T-helper 1 cell treated with Interleukin-12 subunit alpha and Interleukin-12 subunit beta and Interleukin-4 antibody, amounts not matched to agents 30 μg/mL and 1 μg/mL, for 36 hours (primary cell): ENCODE data around the gene KRTAP5-9.
"Not testable (repeated sequence)": the region's sequence is repeated elsewhere in the genome, so short reads cannot be mapped to it uniquely, and the experiment has no call there.

Source experiments
- H3K27ac Mint-ChIP-seq: one replicate; pipeline ENCODE4 v1.8.0; 2021; ENCODE audit warnings: mild to moderate bottlenecking, mixed read lengths
- H3K27me3 Mint-ChIP-seq: one replicate; pipeline ENCODE4 v1.8.0; 2021; ENCODE audit warnings: low read depth, mixed read lengths
- H3K36me3 Mint-ChIP-seq: one replicate; pipeline ENCODE4 v1.8.0; 2021; ENCODE audit warnings: low read depth, mixed read lengths
- H3K4me1 Mint-ChIP-seq: one replicate; pipeline ENCODE4 v1.8.0; 2021; ENCODE audit warnings: low read depth, mixed read lengths
- H3K4me3 Mint-ChIP-seq: one replicate; pipeline ENCODE4 v1.8.0; 2021; ENCODE audit warnings: mild to moderate bottlenecking, moderate library complexity, mixed read lengths
- H3K9me3 Mint-ChIP-seq: one replicate; pipeline ENCODE4 v1.8.0; 2021; ENCODE audit warnings: mixed read lengths

Gene KRTAP5-9

GRCh38 chr11:71565263-71565662, 17.0 kb downstream of the KRTAP5-9 start, which contains the start of gene KRTAP5-10:
Gene KRTAP5-10 (plus strand): TSS chr11:71565563. CDS start chr11:71565588, 25 bp downstream.
- Mint-ChIP-seq H3K36me3 (no peaks in the 10 kb centered on the region), H3K4me1 (peaks cover 6% of the 10 kb centered on the region), H3K9me3 (no peaks in the 10 kb centered on the region), H3K27me3 (peaks cover 31% of the 10 kb centered on the region), H3K4me3 (no peak within 1 kb of the TSS), H3K27ac (no peak within 1 kb of the TSS)

- peaks cover 6% of the 10 kb centered on the region for H3K4me1 Mint-ChIP-seq
- peaks cover 27% of the 10 kb centered on the region for H3K27me3 Mint-ChIP-seq
- H3K27ac Mint-ChIP-seq, result no peak overlapping the region
- no peak overlapping the region for H3K4me3 Mint-ChIP-seq
- no peaks in the 10 kb centered on the region for H3K9me3 Mint-ChIP-seq
- no peaks in the 10 kb centered on the region for H3K36me3 Mint-ChIP-seq
These were observed 17.9 kb downstream of the KRTAP5-9 start for GRCh38 chr11:71566081-71566620.

- not testable (repeated sequence) for H3K4me3 Mint-ChIP-seq, H3K27ac Mint-ChIP-seq, H3K4me1 Mint-ChIP-seq, H3K36me3 Mint-ChIP-seq, H3K9me3 Mint-ChIP-seq
- H3K27me3 Mint-ChIP-seq, result peaks cover 21% of the 10 kb centered on the region
These were observed 18.7 kb downstream of the KRTAP5-9 start for GRCh38 chr11:71566626-71567599.

GRCh38 chr11:71567633-71568032, 19.4 kb downstream of the KRTAP5-9 start:
- H3K4me1 Mint-ChIP-seq, H3K27ac Mint-ChIP-seq, H3K9me3 Mint-ChIP-seq, H3K36me3 Mint-ChIP-seq, H3K4me3 Mint-ChIP-seq: not testable (repeated sequence)
- H3K27me3 Mint-ChIP-seq, result peaks cover 21% of the 10 kb centered on the region

GRCh38 chr11:71568704-71569349, 20.6 kb downstream of the KRTAP5-9 start:
- Mint-ChIP-seq H3K4me3 (no peak overlapping the region), H3K9me3 (no peaks in the 10 kb centered on the region), H3K27me3 (peaks cover 11% of the 10 kb centered on the region), H3K27ac (no peak overlapping the region), H3K36me3 (no peaks in the 10 kb centered on the region), H3K4me1 (peaks cover 3% of the 10 kb centered on the region)

GRCh38 chr11:71571101-71571850, 23.1 kb downstream of the KRTAP5-9 start:
- not testable (repeated sequence) for H3K27ac Mint-ChIP-seq, H3K4me1 Mint-ChIP-seq, H3K27me3 Mint-ChIP-seq, H3K9me3 Mint-ChIP-seq, H3K4me3 Mint-ChIP-seq, H3K36me3 Mint-ChIP-seq

- no peak overlapping the region for H3K4me3 Mint-ChIP-seq
- no peaks in the 10 kb centered on the region for H3K4me1 Mint-ChIP-seq
- H3K36me3 Mint-ChIP-seq, result no peaks in the 10 kb centered on the region
- H3K9me3 Mint-ChIP-seq, result no peaks in the 10 kb centered on the region
- H3K27ac Mint-ChIP-seq, result no peak overlapping the region
- H3K27me3 Mint-ChIP-seq, result no peaks in the 10 kb centered on the region
These were observed 24.6 kb downstream of the KRTAP5-9 start for GRCh38 chr11:71572811-71573210.

- Mint-ChIP-seq H3K4me1 (no peaks in the 10 kb centered on the region), H3K27me3 (no peaks in the 10 kb centered on the region), H3K9me3 (no peaks in the 10 kb centered on the region), H3K4me3 (no peak overlapping the region), H3K27ac (no peak overlapping the region), H3K36me3 (no peaks in the 10 kb centered on the region)
These were observed 26.2 kb downstream of the KRTAP5-9 start for GRCh38 chr11:71574418-71574817.

GRCh38 chr11:71575723-71576424, 27.7 kb downstream of the KRTAP5-9 start:
- Mint-ChIP-seq H3K9me3 (no peaks in the 10 kb centered on the region), H3K27ac (no peak overlapping the region), H3K36me3 (no peaks in the 10 kb centered on the region), H3K4me1 (peaks cover 8% of the 10 kb centered on the region), H3K27me3 (peaks cover 9% of the 10 kb centered on the region), H3K4me3 (no peak overlapping the region)

GRCh38 chr11:71576688-71577465, 28.7 kb downstream of the KRTAP5-9 start:
- not testable (repeated sequence) for H3K36me3 Mint-ChIP-seq, H3K27ac Mint-ChIP-seq, H3K4me3 Mint-ChIP-seq, H3K9me3 Mint-ChIP-seq
- peaks cover 15% of the 10 kb centered on the region for H3K27me3 Mint-ChIP-seq
- peaks cover 11% of the 10 kb centered on the region for H3K4me1 Mint-ChIP-seq

GRCh38 chr11:71577469-71578004, 29.3 kb downstream of the KRTAP5-9 start:
- H3K27ac Mint-ChIP-seq, result no peak overlapping the region
- H3K9me3 Mint-ChIP-seq, result no peaks in the 10 kb centered on the region
- no peak overlapping the region for H3K4me3 Mint-ChIP-seq
- H3K4me1 Mint-ChIP-seq, result peaks cover 11% of the 10 kb centered on the region
- peaks cover 18% of the 10 kb centered on the region for H3K27me3 Mint-ChIP-seq
- no peaks in the 10 kb centered on the region for H3K36me3 Mint-ChIP-seq

- H3K4me3 Mint-ChIP-seq, result not testable (repeated sequence)
These were observed 31.3 kb downstream of the KRTAP5-9 start for GRCh38 chr11:71579513-71579912.

More at GRCh38 chr11:71579513-71579912, 31.3 kb downstream of the KRTAP5-9 start:
- H3K27ac Mint-ChIP-seq, H3K36me3 Mint-ChIP-seq, H3K9me3 Mint-ChIP-seq: not testable (repeated sequence)
- peaks cover 11% of the 10 kb centered on the region for H3K4me1 Mint-ChIP-seq
- H3K27me3 Mint-ChIP-seq, result peaks cover 22% of the 10 kb centered on the region
